GM19372 (cell line): ENCODE measurements around the gene PANX2.

Experiments
- ATAC-seq: cut with Tn5 transposase; IDR thresholded peaks from one replicate; pipeline ENCODE4 v1.9.1; 2021; ENCODE audit warnings: mild to moderate bottlenecking, low read depth, moderate library complexity; ENCODE audit not compliant: unreplicated experiment

PANX2 gene

GRCh38 chr22:50169181-50169759, 1.3 kb upstream of the PANX2 start:
- no peak for ATAC-seq

- no peak for ATAC-seq
Measured at GRCh38 chr22:50169774-50170341, 673 bp upstream of the PANX2 start.

GRCh38 chr22:50171319-50171964, 911 bp downstream of the PANX2 start:
- no peak for ATAC-seq

- no peak for ATAC-seq
Measured at GRCh38 chr22:50171965-50172421, 1.5 kb downstream of the PANX2 start.

- ATAC-seq = no peak
Measured at GRCh38 chr22:50173311-50173982, 2.9 kb downstream of the PANX2 start.

- no peak for ATAC-seq
Measured at GRCh38 chr22:50173983-50174355, 3.4 kb downstream of the PANX2 start.

GRCh38 chr22:50174382-50175190, 4.1 kb downstream of the PANX2 start:
- no peak for ATAC-seq

- ATAC-seq = no peak
Measured at GRCh38 chr22:50175191-50175461, 4.6 kb downstream of the PANX2 start.

- no peak for ATAC-seq
Measured at GRCh38 chr22:50175921-50176849, 5.7 kb downstream of the PANX2 start.

GRCh38 chr22:50176850-50177536, 6.5 kb downstream of the PANX2 start:
- no peak for ATAC-seq

- no peak for ATAC-seq
Measured at GRCh38 chr22:50177537-50178470, 7.3 kb downstream of the PANX2 start.

GRCh38 chr22:50178471-50178864, 7.9 kb downstream of the PANX2 start:
- no peak for ATAC-seq

GRCh38 chr22:50178871-50179869, 8.6 kb downstream of the PANX2 start:
- ATAC-seq = no peak

GRCh38 chr22:50179937-50180726, 9.6 kb downstream of the PANX2 start:
- ATAC-seq = no peak

GRCh38 chr22:50180727-50181521, 10.4 kb downstream of the PANX2 start:
- ATAC-seq = no peak
